Ascending aorta (tissue), 2 donors: ENCODE measurements around the gene TSPAN10. TPM values are rescaled to one million over a fixed set of nuclear protein-coding genes. Genes with fewer than 3 reads are reported as not detected.
"Not testable (repeated sequence)": the region's sequence is repeated elsewhere in the genome, so short reads cannot be mapped to it uniquely, and the experiment has no call there.

Experiments
- DNase-seq, 2 donors: peaks; one replicate each; pipeline ENCODE4 v3.0.0-alpha.2; 2019; ENCODE audit warnings: low spot score in 2 of 2
- H3K27ac ChIP-seq, 2 donors: fragments of 200-600 bp; sonication (generic); one replicate each; pipeline ENCODE4 v1.5.1; 2016 to 2017; ENCODE audit warnings: mild to moderate bottlenecking in 1 of 2
- H3K27me3 ChIP-seq: fragments of 200-600 bp; sonication (generic); one replicate; pipeline ENCODE4 v1.5.1; 2017
- H3K36me3 ChIP-seq, 2 donors: fragments of 200-600 bp; sonication (generic); one replicate each; pipeline ENCODE4 v1.5.1; 2016
- H3K4me1 ChIP-seq, 2 donors: fragments of 200-600 bp; sonication (generic); one replicate each; pipeline ENCODE4 v1.5.1; 2016 to 2017; ENCODE audit warnings: mild to moderate bottlenecking in 1 of 2
- H3K4me3 ChIP-seq, 2 donors: fragments of 200-600 bp; sonication (generic); one replicate each; pipeline ENCODE4 v1.5.1; 2016 to 2017; ENCODE audit warnings: mild to moderate bottlenecking in 1 of 2
- H3K9me3 ChIP-seq, 2 donors: fragments of 200-600 bp; sonication (generic); one replicate each; pipeline ENCODE4 v1.5.1; 2016
- intact Hi-C: fragments of 100-400 bp; cut with DNase I; formaldehyde crosslinking; loops from one replicate; pipeline ENCODE4 v1.15.1; 2023
- total RNA-seq: library from RNA; depleted of rRNA; stranded (reverse); fragments of >200 nt; gene quantifications from one replicate; pipeline ENCODE4 v1.1.0, GENCODE V29; 2016
- TF ChIP-seq, protein P1 (sequence below), 3 experiments: fragments of 200-600 bp in 2 of 3; fragments of 450-650 bp in 1 of 3; sonication (generic) in 2 of 3; IDR thresholded peaks; one replicate each; pipeline ENCODE4 v1.5.1; 2016 to 2019; ENCODE audit warnings: antibody characterized with exemption in 3 of 3, mild to moderate bottlenecking in 1 of 3, moderate library complexity in 1 of 3

Gene TSPAN10
- total RNA-seq, 1 donor from 2014 or later, result not detected

DNA sequence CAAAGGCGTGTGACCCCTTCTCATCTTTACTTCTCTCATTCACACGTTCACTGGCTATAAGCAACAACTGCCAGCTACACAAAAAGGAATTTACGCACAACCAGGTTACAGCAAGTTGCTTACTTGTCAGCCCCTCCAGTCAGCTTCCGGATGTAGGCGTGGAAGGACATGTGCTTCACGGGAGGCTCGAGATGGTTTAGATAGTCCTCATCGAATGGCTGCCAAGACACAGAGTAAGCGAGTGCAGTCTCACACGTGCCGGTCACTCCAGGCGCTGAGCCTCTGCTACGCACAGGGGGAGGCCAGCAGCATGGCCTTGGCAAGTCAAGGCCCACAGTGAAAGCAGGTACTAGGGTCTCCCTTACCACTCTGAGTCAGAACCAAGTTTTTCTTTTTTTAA is 28.4 kb upstream of the TSPAN10 start:
- no peak for DNase-seq
- no peak overlapping the region for H3K27ac ChIP-seq
- H3K27me3 ChIP-seq, result no peaks in the 10 kb centered on the region
- intact Hi-C loops, result no loop called here
- H3K36me3 ChIP-seq, result peaks cover 73 to 83% of the 10 kb centered on the region in 2 donors
- no peak overlapping the region for H3K4me3 ChIP-seq
- TF ChIP-seq, protein P1, sequence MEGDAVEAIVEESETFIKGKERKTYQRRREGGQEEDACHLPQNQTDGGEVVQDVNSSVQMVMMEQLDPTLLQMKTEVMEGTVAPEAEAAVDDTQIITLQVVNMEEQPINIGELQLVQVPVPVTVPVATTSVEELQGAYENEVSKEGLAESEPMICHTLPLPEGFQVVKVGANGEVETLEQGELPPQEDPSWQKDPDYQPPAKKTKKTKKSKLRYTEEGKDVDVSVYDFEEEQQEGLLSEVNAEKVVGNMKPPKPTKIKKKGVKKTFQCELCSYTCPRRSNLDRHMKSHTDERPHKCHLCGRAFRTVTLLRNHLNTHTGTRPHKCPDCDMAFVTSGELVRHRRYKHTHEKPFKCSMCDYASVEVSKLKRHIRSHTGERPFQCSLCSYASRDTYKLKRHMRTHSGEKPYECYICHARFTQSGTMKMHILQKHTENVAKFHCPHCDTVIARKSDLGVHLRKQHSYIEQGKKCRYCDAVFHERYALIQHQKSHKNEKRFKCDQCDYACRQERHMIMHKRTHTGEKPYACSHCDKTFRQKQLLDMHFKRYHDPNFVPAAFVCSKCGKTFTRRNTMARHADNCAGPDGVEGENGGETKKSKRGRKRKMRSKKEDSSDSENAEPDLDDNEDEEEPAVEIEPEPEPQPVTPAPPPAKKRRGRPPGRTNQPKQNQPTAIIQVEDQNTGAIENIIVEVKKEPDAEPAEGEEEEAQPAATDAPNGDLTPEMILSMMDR (IDR thresholded peaks at IDR 0.05), result no peak
- no peaks in the 10 kb centered on the region for H3K4me1 ChIP-seq
- H3K9me3 ChIP-seq, result no peaks in the 10 kb centered on the region

DNA sequence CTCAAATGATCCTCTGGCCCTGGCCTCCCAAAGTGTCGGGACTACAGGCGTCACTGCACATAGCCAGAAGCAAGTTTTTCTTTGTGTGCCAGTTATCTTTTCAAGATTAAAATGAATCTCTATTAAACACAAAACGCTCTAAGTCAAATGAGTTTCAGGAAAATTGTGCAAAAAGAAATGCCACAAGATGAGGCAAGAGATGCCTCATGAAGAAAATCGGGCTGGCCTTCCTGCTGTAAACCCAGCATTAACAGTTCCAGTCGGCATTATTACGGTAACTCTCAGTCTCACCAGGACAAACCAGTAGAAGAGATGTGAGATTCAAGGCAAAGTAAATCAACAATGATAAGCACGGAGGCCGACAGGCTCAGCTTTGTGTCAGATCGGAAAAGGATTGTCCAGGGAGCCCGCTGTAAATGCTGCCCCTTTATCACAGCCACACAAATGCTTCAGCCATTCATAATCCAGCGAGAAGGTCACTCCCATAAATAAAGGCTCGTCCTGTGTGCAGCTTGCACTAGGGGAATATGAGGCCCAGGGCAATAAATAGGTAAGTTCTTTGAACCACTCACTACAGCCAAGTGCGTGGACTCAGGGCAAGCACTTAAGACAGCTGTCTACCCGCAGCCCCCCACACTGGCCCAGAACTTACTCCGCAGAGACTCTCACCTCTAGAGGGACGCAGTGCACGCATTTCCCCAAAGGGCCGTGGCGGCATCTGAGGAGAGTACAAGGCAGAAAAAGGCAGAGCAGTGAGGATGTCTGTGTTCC is 27.3 kb upstream of the TSPAN10 start:
- Histone ChIP-seq H3K4me1 (peaks cover 0 to 4% of the 10 kb centered on the region in 2 donors), H3K9me3 (no peaks in the 10 kb centered on the region), H3K27me3 (no peaks in the 10 kb centered on the region), H3K27ac (no peak overlapping the region), H3K4me3 (no peak overlapping the region), H3K36me3 (peaks cover 62 to 72% of the 10 kb centered on the region in 2 donors)
- intact Hi-C loops, result no loop called here
- TF ChIP-seq, protein P1 (IDR thresholded peaks at IDR 0.05), result no peak
- DNase-seq, result no peak

DNA sequence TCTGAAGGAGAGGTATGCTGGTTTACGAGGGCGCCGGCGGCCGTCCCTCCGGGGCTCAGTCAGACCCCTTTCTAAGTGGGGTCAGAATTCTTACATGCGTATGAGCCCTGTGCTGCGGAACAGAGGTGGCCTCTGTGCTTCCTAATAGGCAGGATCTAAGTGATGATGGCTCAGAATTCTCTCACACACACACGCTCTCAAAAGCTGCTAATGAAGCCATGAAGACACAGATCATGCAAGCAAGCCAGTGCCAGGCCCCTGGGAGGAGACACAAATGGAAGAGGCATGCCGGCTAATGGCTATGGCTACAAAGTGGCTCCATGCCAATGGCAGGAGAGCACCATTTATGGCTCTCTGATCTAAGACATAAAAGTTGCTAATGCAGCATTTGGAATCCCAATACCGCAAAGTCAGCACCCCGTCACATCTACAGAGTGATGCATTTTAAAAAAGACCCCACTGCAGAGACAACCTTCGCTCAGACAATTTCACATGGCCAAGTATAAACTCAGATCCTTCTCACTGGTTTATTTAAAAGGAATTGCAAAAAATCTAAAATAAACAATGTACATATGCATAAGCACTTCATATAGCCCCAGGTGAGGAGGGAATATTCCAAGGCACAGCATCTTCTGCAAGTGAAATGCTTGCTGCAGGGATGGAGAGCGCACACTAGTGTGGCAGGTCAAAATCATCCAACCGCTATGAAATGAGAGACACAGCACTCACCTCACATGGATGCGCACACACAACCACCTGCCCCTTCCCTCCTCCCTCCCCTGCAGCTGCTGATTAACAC is 24.6 kb upstream of the TSPAN10 start:
- TF ChIP-seq, protein P1 (IDR thresholded peaks at IDR 0.05), result no peak
- Histone ChIP-seq H3K36me3 (peaks cover 53 to 58% of the 10 kb centered on the region in 2 donors), H3K4me3 (no peak overlapping the region), H3K4me1 (peaks cover 0 to 9% of the 10 kb centered on the region in 2 donors), H3K27ac (no peak overlapping the region), H3K9me3 (no peaks in the 10 kb centered on the region), H3K27me3 (no peaks in the 10 kb centered on the region)
- no peak for DNase-seq
- intact Hi-C loops, result no loop called here

DNA sequence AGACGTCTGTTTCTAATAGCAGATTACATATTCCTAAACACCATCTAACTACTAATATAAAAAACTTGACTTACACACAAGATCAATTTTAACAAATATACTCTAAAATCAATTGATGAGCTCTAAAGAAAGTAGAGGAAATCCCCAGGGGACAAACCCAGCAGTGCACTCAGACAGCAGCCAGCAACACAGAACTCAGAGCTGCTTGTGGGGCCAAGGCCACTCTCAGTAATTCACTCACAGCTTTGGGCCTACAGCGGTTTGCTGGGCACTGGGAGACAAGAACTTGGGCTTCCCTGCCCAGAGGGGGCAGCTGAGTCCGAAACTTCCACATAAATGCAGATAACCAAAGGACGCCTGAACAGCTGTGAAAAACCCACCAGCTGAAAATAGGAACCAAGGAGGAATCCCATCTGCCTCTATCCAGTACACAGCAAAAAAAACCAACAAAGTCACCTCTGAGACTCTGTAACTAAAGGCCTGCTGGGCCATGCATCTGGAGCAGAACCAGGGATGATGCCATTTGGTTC is 21.5 kb upstream of the TSPAN10 start:
- H3K36me3 ChIP-seq, result peaks cover 35 to 37% of the 10 kb centered on the region in 2 donors
- H3K4me1 ChIP-seq, result peaks cover 0 to 9% of the 10 kb centered on the region in 2 donors

DNA sequence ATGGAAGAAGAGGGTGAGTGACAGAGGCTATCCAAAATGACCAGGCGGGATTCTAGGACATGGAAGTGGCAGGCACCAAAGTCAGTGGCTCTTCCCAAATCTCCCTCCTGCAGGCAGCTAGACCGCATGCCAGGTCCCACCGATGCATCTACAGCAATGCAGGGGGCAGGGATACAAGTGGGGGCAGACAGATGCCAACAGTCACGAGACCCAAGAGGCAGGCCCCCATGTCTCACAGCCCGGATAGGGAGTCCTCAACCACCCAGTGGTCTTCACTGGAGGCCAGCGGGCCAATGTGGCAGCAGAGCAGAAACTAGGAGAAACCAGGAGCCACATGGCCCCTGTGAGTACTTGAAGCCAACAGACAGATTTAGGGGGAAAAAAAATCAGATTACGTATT is 20.1 kb upstream of the TSPAN10 start:
- intact Hi-C loops, result no loop called here
- peaks cover 38 to 43% of the 10 kb centered on the region in 2 donors for H3K36me3 ChIP-seq
- TF ChIP-seq, protein P1 (IDR thresholded peaks at IDR 0.05), result no peak

More for the DNA sequence above, 21.5 kb upstream of the TSPAN10 start:
- TF ChIP-seq, protein P1 (IDR thresholded peaks at IDR 0.05), result no peak
- intact Hi-C loops, result no loop called here
- Histone ChIP-seq H3K27me3 (no peaks in the 10 kb centered on the region), H3K27ac (peak overlapping the region; percentile 27 to 62), H3K4me3 (no peak overlapping the region), H3K9me3 (no peaks in the 10 kb centered on the region)
- DNase-seq, result no peak

GRCh38 chr17:81618307-81618706 is 18.7 kb upstream of the TSPAN10 start:
- peaks cover 38 to 46% of the 10 kb centered on the region in 2 donors for H3K36me3 ChIP-seq
- DNase-seq, intact Hi-C loops, H3K9me3 ChIP-seq, H3K27ac ChIP-seq, H3K4me1 ChIP-seq, H3K27me3 ChIP-seq, H3K4me3 ChIP-seq: not testable (repeated sequence)

More for the DNA sequence above, 20.1 kb upstream of the TSPAN10 start:
- Histone ChIP-seq H3K4me3 (no peak overlapping the region), H3K4me1 (peaks cover 0 to 9% of the 10 kb centered on the region in 2 donors), H3K27ac (no peak overlapping the region), H3K9me3 (no peaks in the 10 kb centered on the region), H3K27me3 (no peaks in the 10 kb centered on the region)
- no peak for DNase-seq
